Measurements from ENCODE around the gene NCKAP5.

- TF ChIP-seq EP300 (IDR thresholded peaks at IDR 0.05; ENCODE audit: borderline replicate concordance) (no peak), YY1 (IDR thresholded peaks at IDR 0.05; ENCODE audit: low read depth) (no peak), CEBPB (IDR thresholded peaks at IDR 0.05) (no peak), ZBTB7A (IDR thresholded peaks at IDR 0.05; ENCODE audit: low read depth) (no peak), MAX (IDR thresholded peaks at IDR 0.05) (no peak), REST (IDR thresholded peaks at IDR 0.05; ENCODE audit: low read depth) (no peak), TCF12 (IDR thresholded peaks at IDR 0.05; ENCODE audit: low read depth) (no peak), TAF1 (IDR thresholded peaks at IDR 0.05; ENCODE audit: low read depth) (no peak), FOXM1 (IDR thresholded peaks at IDR 0.05; ENCODE audit: borderline replicate concordance, low read depth) (no peak), CREB1 (IDR thresholded peaks at IDR 0.05; ENCODE audit: low read depth) (no peak), EGR1 (IDR thresholded peaks at IDR 0.05) (no peak), RAD21 (IDR thresholded peaks at IDR 0.05; ENCODE audit: low read depth) (no peak), USF1 (IDR thresholded peaks at IDR 0.05) (no peak), TEAD4 (IDR thresholded peaks at IDR 0.05) (no peak)
These were observed 664.0 kb downstream of the NCKAP5 start for GRCh38 chr2:132904142-132904842.
